IMR-90 (cell line): ENCODE data around the gene CHRM4. TPM values are rescaled to one million over a fixed set of nuclear protein-coding genes. Genes with fewer than 3 reads are reported as not detected.

Experiments used
- ATAC-seq: fragments of 200-7000 bp; cut with Tn5 transposase; 2 replicates; pipeline ENCODE4 v1.9.1; 2020; ENCODE audit warnings: low read depth, mild to moderate bottlenecking, moderate library complexity
- BruUV-seq: library from RNA; stranded (reverse); fragments of 400-500 nt; replicated peaks from 2 replicates; lab custom pipeline; 2021; lab: Mats Ljungman, UMichigan
- CTCF ChIA-PET: fragments of 300-600 bp; formaldehyde crosslinking; extraction: SDS; loops from one replicate; lab custom pipeline; 2021; ENCODE audit warnings: antibody characterized with exemption; lab: Yijun Ruan, JAX
- POLR2A ChIA-PET: fragments of 300-600 bp; sonication (Branson Sonifier 250); formaldehyde crosslinking; loops from one replicate; lab custom pipeline; 2022; ENCODE audit warnings: antibody characterized with exemption; ENCODE audit not compliant: unreplicated experiment; lab: Charles Lee
- DNase-seq: peaks from one replicate; pipeline ENCODE4 v3.0.0; 2013
- H2AFZ ChIP-seq: replicated peaks from 2 replicates; pipeline ENCODE3; 2013; ENCODE audit warnings: low read length, mild to moderate bottlenecking; ENCODE audit not compliant: poor library complexity
- H2AK5ac ChIP-seq: 2 replicates; pipeline ENCODE4 v1.6.1; 2013; ENCODE audit warnings: low read depth, low read length, inconsistent platforms
- H2AK9ac ChIP-seq: replicated peaks from 2 replicates; pipeline ENCODE3; 2013; ENCODE audit warnings: mild to moderate bottlenecking, low read depth, low read length, moderate library complexity; ENCODE audit not compliant: poor library complexity
- H2BK120ac ChIP-seq: 2 replicates; pipeline ENCODE4 v1.6.1; 2013; ENCODE audit warnings: low read depth, low read length, inconsistent platforms
- H2BK15ac ChIP-seq: 3 replicates; pipeline ENCODE4 v1.6.1; 2013; ENCODE audit warnings: low read depth, low read length, inconsistent platforms
- H2BK20ac ChIP-seq: 2 replicates; pipeline ENCODE4 v1.6.1; 2013; ENCODE audit warnings: low read depth, mild to moderate bottlenecking, inconsistent platforms, low read length, moderate library complexity
- H2BK5ac ChIP-seq: 2 replicates; pipeline ENCODE4 v1.6.1; 2013; ENCODE audit warnings: mild to moderate bottlenecking, low read depth, low read length, inconsistent platforms; ENCODE audit not compliant: poor library complexity, severe bottlenecking
- H3K14ac ChIP-seq: replicated peaks from 2 replicates; pipeline ENCODE4 v1.6.1; 2013; ENCODE audit warnings: low read depth, low read length, inconsistent platforms
- H3K18ac ChIP-seq: 2 replicates; pipeline ENCODE4 v1.6.1; 2013; ENCODE audit warnings: low read depth, low read length, control low read depth
- H3K23ac ChIP-seq: 2 replicates; pipeline ENCODE4 v1.6.1; 2013; ENCODE audit warnings: low read depth, low read length, inconsistent platforms
- H3K27ac ChIP-seq: 2 replicates; pipeline ENCODE4 v1.5.1; 2013; ENCODE audit warnings: mild to moderate bottlenecking, control low read depth, low read length; ENCODE audit not compliant: insufficient read depth
- H3K27me3 ChIP-seq: 2 replicates; pipeline ENCODE4 v1.6.1; 2013; ENCODE audit warnings: low read length; ENCODE audit not compliant: control insufficient read depth, insufficient read depth
- H3K36me3 ChIP-seq: 2 replicates; pipeline ENCODE4 v1.6.1; 2013; ENCODE audit warnings: low read length, mixed read lengths; ENCODE audit not compliant: control insufficient read depth, insufficient read depth
- H3K4ac ChIP-seq: 2 replicates; pipeline ENCODE4 v1.6.1; 2013; ENCODE audit warnings: low read depth, low read length, inconsistent platforms
- H3K4me1 ChIP-seq: 2 replicates; pipeline ENCODE4 v1.6.1; 2013; ENCODE audit warnings: low read length, mixed read lengths; ENCODE audit not compliant: control insufficient read depth, insufficient read depth
- H3K4me2 ChIP-seq: 2 replicates; pipeline ENCODE4 v1.6.1; 2013; ENCODE audit warnings: low read depth, mild to moderate bottlenecking, control low read depth, low read length, moderate library complexity
- H3K4me3 ChIP-seq: 2 replicates; pipeline ENCODE4 v1.5.1; 2013; ENCODE audit warnings: low read depth, mild to moderate bottlenecking, control low read depth, low read length, moderate library complexity; ENCODE audit not compliant: insufficient read depth
- H3K56ac ChIP-seq: 2 replicates; pipeline ENCODE4 v1.6.1; 2013; ENCODE audit warnings: low read length, inconsistent platforms; ENCODE audit not compliant: insufficient read depth; ENCODE audit errors: extremely low read depth
- H3K79me1 ChIP-seq, 2 experiments: 2 replicates each; pipeline ENCODE4 v1.6.1; 2013; ENCODE audit warnings: low read length in 2 of 2, inconsistent platforms in 1 of 2, low read depth in 1 of 2
- H3K9ac ChIP-seq: 2 replicates; pipeline ENCODE4 v1.6.1; 2013; ENCODE audit warnings: low read depth, low read length, control low read depth
- H3K9me1 ChIP-seq: 2 replicates; pipeline ENCODE4 v1.6.1; 2013; ENCODE audit warnings: low read length, inconsistent platforms; ENCODE audit not compliant: insufficient read depth
- H3K9me3 ChIP-seq: 2 replicates; pipeline ENCODE4 v1.6.1; 2013; ENCODE audit warnings: low read length; ENCODE audit not compliant: control insufficient read depth, insufficient read depth
- H4K20me1 ChIP-seq: 2 replicates; pipeline ENCODE4 v1.6.1; 2013; ENCODE audit warnings: low read length, inconsistent platforms; ENCODE audit not compliant: insufficient read depth
- H4K5ac ChIP-seq: 2 replicates; pipeline ENCODE4 v1.6.1; 2013; ENCODE audit warnings: mild to moderate bottlenecking, low read depth, low read length, control low read depth
- H4K8ac ChIP-seq, 2 experiments: 2 replicates each; pipeline ENCODE4 v1.6.1; 2013; ENCODE audit warnings: low read depth in 2 of 2, low read length in 2 of 2, control low read depth in 1 of 2, inconsistent platforms in 1 of 2
- H4K91ac ChIP-seq: 2 replicates; pipeline ENCODE4 v1.6.1; 2013; ENCODE audit warnings: low read depth, low read length, inconsistent platforms; ENCODE audit not compliant: insufficient read depth
- CHD1 ChIP-seq: IDR thresholded peaks from 2 replicates; pipeline ENCODE4 v1.6.1; 2012; ENCODE audit warnings: low read depth, low read length, improper control_type of control experiment
- RAD21 ChIP-seq: IDR thresholded peaks from 2 replicates; pipeline ENCODE4 v1.6.1; 2012; ENCODE audit warnings: low read length, improper control_type of control experiment
- RCOR1 ChIP-seq: IDR thresholded peaks from 2 replicates; pipeline ENCODE4 v1.6.1; 2012; ENCODE audit warnings: mild to moderate bottlenecking, low read length, improper control_type of control experiment; ENCODE audit not compliant: insufficient replicate concordance
- SMC3 ChIP-seq: fragments of 150-350 bp; IDR thresholded peaks from 2 replicates; pipeline ENCODE4 v1.6.1; 2016; ENCODE audit warnings: low read depth, mild to moderate bottlenecking, antibody characterized with exemption, low read length, moderate library complexity
- WGBS, 2 experiments: methylation state at CpG; one replicate each; pipeline versions ENCODE4 v1.1.5 to v1.1.7; 2013; ENCODE audit warnings: missing lambda C conversion rate in 2 of 2; ENCODE audit not compliant: insufficient read length in 1 of 2; ENCODE audit errors: extremely low coverage in 2 of 2; 5-methylcytosine and 5-hydroxymethylcytosine counted together
- dilution Hi-C: fragments of 300-500 bp; cut with HindIII; formaldehyde crosslinking; loops from one replicate; pipeline ENCODE4 v1.14.3; 2018; ENCODE audit warnings: low sequenced_read_pairs; ENCODE audit not compliant: unreplicated experiment
- in situ Hi-C: fragments of 300-500 bp; cut with MboI; formaldehyde crosslinking; loops from 3 replicates; pipeline ENCODE4 v1.14.3; 2019; ENCODE audit warnings: low sequenced_read_pairs, inconsistent platforms, mixed read lengths
- intact Hi-C: fragments of 100-400 bp; cut with micrococcal nuclease; formaldehyde crosslinking; loops from 2 replicates; pipeline ENCODE4 v1.10.0; 2022
- polyA plus RNA-seq, 3 experiments: library from polyadenylated mRNA; depleted of rRNA; stranded (reverse); fragments of >200 nt; gene quantifications; 2 replicates each; pipeline ENCODE4 v1.2.3, GENCODE V29; 2012; ENCODE audit warnings: low replicate concordance in 1 of 3
- total RNA-seq: library from RNA; depleted of rRNA; stranded (reverse); fragments of >200 nt; gene quantifications from 2 replicates; pipeline ENCODE4 v1.2.3, GENCODE V29; 2012

The CHRM4 gene
- total and polyA plus RNA-seq, 2 of the 4 experiments (the other 2 are of a cell fraction): 0.09 to 0.18 TPM

- peaks cover 12% of the 10 kb centered on the region; the same call in 1 of the 2 replicates for H3K36me3 ChIP-seq
- H3K23ac ChIP-seq: no peak overlapping the region
- no peaks in the 10 kb centered on the region for H3K9me3 ChIP-seq
- peaks cover 9% of the 10 kb centered on the region; the same call in 1 of the 2 replicates for H3K9me1 ChIP-seq
- no peak overlapping the region for H2AK9ac ChIP-seq
- H2AK5ac ChIP-seq: no peak overlapping the region
- DNase-seq (no peak), ATAC-seq (no peak)
- peaks cover 20 to 68% of the 10 kb centered on the region in 2 experiments for H3K79me1 ChIP-seq
- no peak overlapping the region for H2BK15ac ChIP-seq
- in situ Hi-C loops (no loop called here), dilution Hi-C loops (no loop called here), intact Hi-C loops (no loop called here)
- H3K27ac ChIP-seq: no peak overlapping the region
- no peak overlapping the region for H3K14ac ChIP-seq
- no peak overlapping the region for H3K9ac ChIP-seq
- H3K4me2 ChIP-seq: no peak overlapping the region
- WGBS, 2 experiments: 97% methylated on average over 13 of the region's 22 CpGs; no CpG with 5 or more reads in 1 of the 2 experiments
- H4K91ac ChIP-seq: no peak overlapping the region
- TF ChIP-seq RCOR1 (no peak), CHD1 (no peak), RAD21 (no peak), SMC3 (no peak)
- no peak overlapping the region for H2BK20ac ChIP-seq
- ChIA-PET POLR2A (no interaction called here), CTCF (no interaction called here)
- H3K4ac ChIP-seq: no peak overlapping the region
- H3K27me3 ChIP-seq: no peaks in the 10 kb centered on the region
- peaks cover 34% of the 10 kb centered on the region for H3K4me1 ChIP-seq
- no peak overlapping the region for H4K8ac ChIP-seq
- BruUV-seq: no TSS peak
- no peak overlapping the region for H3K56ac ChIP-seq
- no peak overlapping the region for H3K18ac ChIP-seq
- H3K4me3 ChIP-seq: no peak overlapping the region
- H2AFZ ChIP-seq: no peak overlapping the region
- H2BK120ac ChIP-seq: no peak overlapping the region
- no peak overlapping the region for H4K5ac ChIP-seq
- H4K20me1 ChIP-seq: peaks cover 31% of the 10 kb centered on the region
- H2BK5ac ChIP-seq: no peak overlapping the region
These were observed 25.3 kb downstream of the CHRM4 start for GRCh38 chr11:46366260-46366659.
